Measurements from ENCODE around the gene PRDX5.

The PRDX5 gene

DNA sequence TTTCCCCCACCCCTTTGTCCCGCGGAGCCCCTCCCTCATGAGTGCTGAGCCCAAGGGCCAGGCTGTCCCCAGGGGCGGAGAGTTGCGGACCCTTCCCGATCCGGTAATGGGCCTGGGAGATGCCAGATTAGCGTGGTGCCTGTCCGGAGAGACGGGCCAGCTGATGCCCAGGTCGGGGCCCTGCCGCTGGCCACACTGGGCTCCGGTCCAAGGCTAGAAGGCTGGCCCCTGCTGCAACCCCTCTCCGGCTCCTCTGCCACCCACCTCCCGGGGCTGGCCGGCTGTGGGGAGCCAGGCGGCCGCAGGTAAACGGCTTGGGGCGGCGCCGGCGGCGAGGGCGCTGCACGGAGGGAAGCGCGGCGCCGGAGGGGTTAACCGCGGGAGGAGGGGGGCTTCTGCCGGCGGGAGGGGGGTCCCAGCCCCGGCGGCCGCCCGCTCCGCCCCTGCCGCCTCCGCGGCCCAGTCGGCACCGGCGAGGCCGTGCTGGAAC, 26.6 kb upstream of the PRDX5 start, which contains the start of gene KCNK4:
KCNK4 (plus strand) TSS at position 41 of the 490 bp plus-strand sequence. CDS start 1,717 bp downstream, outside the sequence.
- Histone ChIP-seq H3K4me1 (ENCODE audit: control insufficient read depth, insufficient read depth, low read length) (peaks cover 2% of the 10 kb centered on the region; the same call in 1 of the 2 replicates), H3K36me3 (ENCODE audit: control insufficient read depth, insufficient read depth, low read length) (no peaks in the 10 kb centered on the region), H3K9me3 (ENCODE audit: control insufficient read depth, insufficient read depth, low read length) (no peaks in the 10 kb centered on the region), H3K27ac (ENCODE audit: low read depth, low read length) (no peak within 1 kb of the TSS), H3K9ac (ENCODE audit: low read depth, low read length) (no peak within 1 kb of the TSS), H3K4me3 (ENCODE audit: low read depth, low read length) (peak within 1 kb of the TSS; percentile 54), H3K27me3 (ENCODE audit: control insufficient read depth, insufficient read depth, low read length) (peaks cover 78% of the 10 kb centered on the region)

DNA sequence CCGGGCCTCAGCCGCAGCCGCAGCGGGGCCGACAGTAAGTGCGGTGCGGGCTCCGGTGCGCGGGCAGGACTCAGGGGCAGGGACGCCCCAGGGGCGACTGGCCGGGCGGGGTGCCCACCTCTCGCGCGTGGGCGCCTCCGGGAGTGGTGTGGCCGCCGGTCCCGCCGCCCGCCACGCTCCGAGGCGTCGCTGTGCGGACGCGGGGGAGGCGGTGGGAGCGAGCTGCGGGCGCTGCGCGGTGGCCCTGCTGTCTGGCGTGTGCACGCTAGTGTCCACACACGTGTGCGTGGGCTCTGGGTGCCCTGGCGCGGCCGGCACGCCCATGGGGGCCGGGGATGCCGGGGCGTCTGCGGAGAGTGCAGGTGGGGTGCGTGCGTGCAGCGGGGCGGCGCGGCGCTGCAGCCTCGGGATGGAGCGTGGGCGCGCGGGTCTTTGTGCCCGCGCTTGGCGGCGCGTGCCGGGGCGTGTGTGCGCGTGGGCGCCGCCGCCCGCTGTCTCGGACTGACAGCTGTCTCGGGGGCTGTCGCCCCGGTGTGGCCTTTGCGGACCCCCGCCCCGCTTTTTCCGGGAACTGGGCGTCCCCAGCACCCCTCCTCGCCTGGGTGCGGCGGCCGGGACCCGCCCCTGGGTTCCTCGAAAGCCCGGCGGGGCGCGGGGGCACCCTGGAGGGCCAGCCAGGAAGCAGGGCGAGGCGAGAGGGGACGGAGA, 26.0 kb upstream of the PRDX5 start:
- no peaks in the 10 kb centered on the region for H3K4me1 ChIP-seq (ENCODE audit: control insufficient read depth, insufficient read depth, low read length)
- peaks cover 79% of the 10 kb centered on the region for H3K27me3 ChIP-seq (ENCODE audit: control insufficient read depth, insufficient read depth, low read length)
- H3K4me3 ChIP-seq (ENCODE audit: low read depth, low read length): peak overlapping the region; percentile 54; the same call in 1 of the 2 replicates
- no peaks in the 10 kb centered on the region for H3K9me3 ChIP-seq (ENCODE audit: control insufficient read depth, insufficient read depth, low read length)
- H3K36me3 ChIP-seq (ENCODE audit: control insufficient read depth, insufficient read depth, low read length): no peaks in the 10 kb centered on the region
- H3K27ac ChIP-seq (ENCODE audit: low read depth, low read length): no peak overlapping the region
- no peak overlapping the region for H3K9ac ChIP-seq (ENCODE audit: low read depth, low read length)

DNA sequence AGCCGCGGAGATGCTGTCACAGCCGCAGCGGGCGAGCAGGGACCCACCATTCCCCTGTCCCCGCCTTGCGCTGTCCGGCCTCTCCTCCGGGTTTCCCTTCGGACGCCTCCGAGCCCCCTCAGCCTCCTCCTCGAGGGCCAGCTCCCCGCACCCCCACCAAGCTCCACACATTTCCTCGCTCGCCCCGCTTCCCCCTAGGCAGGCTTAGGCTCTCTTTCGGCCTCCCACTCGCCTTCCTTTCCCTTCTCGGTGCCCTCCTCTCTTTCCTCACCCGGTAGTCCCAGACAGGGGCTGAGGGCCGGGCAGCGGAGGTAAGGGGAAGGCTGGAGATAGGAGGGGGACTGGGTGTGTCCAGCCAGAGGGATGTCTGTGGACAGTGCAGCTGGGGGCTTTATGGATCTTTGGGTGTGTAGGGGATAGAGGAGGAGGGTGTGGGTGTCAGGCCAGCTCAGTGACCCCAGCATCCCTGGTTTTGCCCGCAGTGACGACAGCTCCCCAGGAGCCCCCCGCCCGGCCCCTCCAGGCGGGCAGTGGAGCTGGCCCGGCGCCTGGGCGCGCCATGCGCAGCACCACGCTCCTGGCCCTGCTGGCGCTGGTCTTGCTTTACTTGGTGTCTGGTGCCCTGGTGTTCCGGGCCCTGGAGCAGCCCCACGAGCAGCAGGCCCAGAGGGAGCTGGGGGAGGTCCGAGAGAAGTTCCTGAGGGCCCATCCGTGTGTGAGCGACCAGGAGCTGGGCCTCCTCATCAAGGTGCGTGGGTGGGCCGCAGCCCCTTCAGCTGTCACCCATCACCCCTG, 25.3 kb upstream of the PRDX5 start:
- Histone ChIP-seq H3K36me3 (ENCODE audit: control insufficient read depth, insufficient read depth, low read length) (no peaks in the 10 kb centered on the region), H3K9ac (ENCODE audit: low read depth, low read length) (no peak overlapping the region), H3K4me3 (ENCODE audit: low read depth, low read length) (peak overlapping the region; percentile 54; the same call in 1 of the 2 replicates), H3K4me1 (ENCODE audit: control insufficient read depth, insufficient read depth, low read length) (no peaks in the 10 kb centered on the region), H3K27ac (ENCODE audit: low read depth, low read length) (no peak overlapping the region), H3K27me3 (ENCODE audit: control insufficient read depth, insufficient read depth, low read length) (peaks cover 84% of the 10 kb centered on the region), H3K9me3 (ENCODE audit: control insufficient read depth, insufficient read depth, low read length) (no peaks in the 10 kb centered on the region)

DNA sequence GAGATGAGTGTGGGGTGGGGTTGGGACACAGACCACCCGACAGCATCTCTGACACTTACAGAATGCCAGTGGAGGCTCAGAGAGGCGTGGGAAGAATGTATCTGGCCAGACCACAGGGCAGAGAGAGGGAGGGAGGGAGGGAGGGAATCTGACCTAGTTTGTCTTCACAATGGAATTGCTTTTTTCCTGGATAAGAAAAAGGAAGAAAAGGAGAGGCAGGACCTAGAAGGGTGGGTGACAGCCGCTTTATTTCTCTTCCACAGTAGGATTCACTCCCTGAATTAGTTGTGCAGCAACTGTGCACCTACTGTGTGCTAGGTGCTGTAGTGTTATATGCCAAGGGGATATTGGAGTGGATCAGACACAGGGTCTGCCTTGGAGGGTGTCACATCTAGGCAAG, 23.1 kb upstream of the PRDX5 start:
- Histone ChIP-seq H3K36me3 (ENCODE audit: control insufficient read depth, insufficient read depth, low read length) (no peaks in the 10 kb centered on the region), H3K4me1 (ENCODE audit: control insufficient read depth, insufficient read depth, low read length) (no peaks in the 10 kb centered on the region), H3K4me3 (ENCODE audit: low read depth, low read length) (no peak overlapping the region), H3K27me3 (ENCODE audit: control insufficient read depth, insufficient read depth, low read length) (peaks cover 100% of the 10 kb centered on the region), H3K9ac (ENCODE audit: low read depth, low read length) (no peak overlapping the region), H3K9me3 (ENCODE audit: control insufficient read depth, insufficient read depth, low read length) (no peaks in the 10 kb centered on the region), H3K27ac (ENCODE audit: low read depth, low read length) (no peak overlapping the region)

DNA sequence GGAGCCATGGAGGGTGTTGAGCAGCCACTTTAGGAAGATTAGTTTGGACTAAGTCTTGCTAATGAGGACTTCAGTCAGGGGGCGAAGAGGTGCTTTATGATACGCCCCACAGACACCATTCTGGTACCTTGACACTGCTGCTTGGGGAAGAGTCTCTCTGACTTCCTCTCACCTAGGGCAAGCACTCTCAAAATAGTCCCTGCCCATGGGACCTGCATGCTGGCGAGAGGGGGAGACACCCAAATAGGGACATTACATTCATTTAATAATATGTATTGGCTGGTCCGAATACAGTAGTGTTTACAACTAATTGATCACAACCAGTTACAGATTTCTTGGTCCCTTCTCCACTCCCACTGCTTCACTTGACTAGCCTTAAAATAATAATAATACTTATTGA, 22.2 kb upstream of the PRDX5 start:
- no peaks in the 10 kb centered on the region for H3K9me3 ChIP-seq (ENCODE audit: control insufficient read depth, insufficient read depth, low read length)
- no peak overlapping the region for H3K27ac ChIP-seq (ENCODE audit: low read depth, low read length)
- no peak overlapping the region for H3K9ac ChIP-seq (ENCODE audit: low read depth, low read length)
- H3K4me3 ChIP-seq (ENCODE audit: low read depth, low read length): no peak overlapping the region
- no peaks in the 10 kb centered on the region for H3K36me3 ChIP-seq (ENCODE audit: control insufficient read depth, insufficient read depth, low read length)
- H3K27me3 ChIP-seq (ENCODE audit: control insufficient read depth, insufficient read depth, low read length): peaks cover 100% of the 10 kb centered on the region
- peaks cover 3% of the 10 kb centered on the region; the same call in 1 of the 2 replicates for H3K4me1 ChIP-seq (ENCODE audit: control insufficient read depth, insufficient read depth, low read length)

DNA sequence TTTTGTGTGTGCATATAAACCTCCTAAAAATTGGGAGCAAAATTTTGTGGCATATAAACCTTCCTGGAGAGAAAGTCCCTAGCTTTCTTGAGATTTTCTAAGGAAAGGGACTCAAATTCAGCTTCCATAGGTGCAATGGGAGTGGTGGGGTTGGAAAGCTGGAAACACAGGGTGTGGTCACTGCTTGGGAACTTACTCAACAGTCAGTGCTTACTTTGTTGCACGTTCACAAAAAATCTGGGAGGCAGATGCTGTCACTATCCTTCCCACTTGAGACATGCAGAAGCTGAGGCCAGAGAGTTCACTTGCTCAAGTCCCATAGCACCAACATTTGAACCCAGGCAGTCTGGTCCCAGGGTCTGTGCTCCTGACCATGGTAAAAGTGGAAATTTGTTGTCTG, 21.7 kb upstream of the PRDX5 start:
- no peaks in the 10 kb centered on the region for H3K36me3 ChIP-seq (ENCODE audit: control insufficient read depth, insufficient read depth, low read length)
- H3K27me3 ChIP-seq (ENCODE audit: control insufficient read depth, insufficient read depth, low read length): peaks cover 100% of the 10 kb centered on the region
- H3K4me1 ChIP-seq (ENCODE audit: control insufficient read depth, insufficient read depth, low read length): peaks cover 4% of the 10 kb centered on the region; the same call in 1 of the 2 replicates
- H3K9ac ChIP-seq (ENCODE audit: low read depth, low read length): no peak overlapping the region
- no peak overlapping the region for H3K27ac ChIP-seq (ENCODE audit: low read depth, low read length)
- no peak overlapping the region for H3K4me3 ChIP-seq (ENCODE audit: low read depth, low read length)
- H3K9me3 ChIP-seq (ENCODE audit: control insufficient read depth, insufficient read depth, low read length): no peaks in the 10 kb centered on the region

DNA sequence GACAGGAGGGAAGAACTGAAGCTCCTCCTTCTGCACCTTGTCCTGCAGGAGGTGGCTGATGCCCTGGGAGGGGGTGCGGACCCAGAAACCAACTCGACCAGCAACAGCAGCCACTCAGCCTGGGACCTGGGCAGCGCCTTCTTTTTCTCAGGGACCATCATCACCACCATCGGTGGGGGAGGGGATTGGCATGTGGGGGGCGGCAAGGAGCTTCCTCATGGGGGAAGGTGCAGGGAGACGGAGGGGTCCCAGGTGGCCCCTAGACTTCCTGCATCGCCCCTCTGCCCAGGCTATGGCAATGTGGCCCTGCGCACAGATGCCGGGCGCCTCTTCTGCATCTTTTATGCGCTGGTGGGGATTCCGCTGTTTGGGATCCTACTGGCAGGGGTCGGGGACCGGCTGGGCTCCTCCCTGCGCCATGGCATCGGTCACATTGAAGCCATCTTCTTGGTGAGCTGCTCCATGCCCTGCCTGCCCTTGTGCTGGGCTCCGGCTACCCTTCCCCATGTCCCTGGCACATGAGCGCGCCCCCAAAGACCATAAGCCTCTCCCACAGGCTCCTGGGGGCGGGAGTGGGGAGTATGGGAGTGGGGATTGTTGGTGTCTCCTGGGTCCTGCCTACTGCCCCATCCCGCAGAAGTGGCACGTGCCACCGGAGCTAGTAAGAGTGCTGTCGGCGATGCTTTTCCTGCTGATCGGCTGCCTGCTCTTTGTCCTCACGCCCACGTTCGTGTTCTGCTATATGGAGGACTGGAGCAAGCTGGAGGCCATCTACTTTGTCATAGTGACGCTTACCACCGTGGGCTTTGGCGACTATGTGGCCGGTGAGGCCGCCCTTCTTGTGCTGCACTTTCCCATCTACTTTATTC, 20.9 kb upstream of the PRDX5 start:
- Histone ChIP-seq H3K4me1 (ENCODE audit: control insufficient read depth, insufficient read depth, low read length) (peaks cover 4% of the 10 kb centered on the region; the same call in 1 of the 2 replicates), H3K9me3 (ENCODE audit: control insufficient read depth, insufficient read depth, low read length) (no peaks in the 10 kb centered on the region), H3K27me3 (ENCODE audit: control insufficient read depth, insufficient read depth, low read length) (peaks cover 99% of the 10 kb centered on the region), H3K9ac (ENCODE audit: low read depth, low read length) (no peak overlapping the region), H3K36me3 (ENCODE audit: control insufficient read depth, insufficient read depth, low read length) (no peaks in the 10 kb centered on the region), H3K4me3 (ENCODE audit: low read depth, low read length) (no peak overlapping the region), H3K27ac (ENCODE audit: low read depth, low read length) (no peak overlapping the region)

DNA sequence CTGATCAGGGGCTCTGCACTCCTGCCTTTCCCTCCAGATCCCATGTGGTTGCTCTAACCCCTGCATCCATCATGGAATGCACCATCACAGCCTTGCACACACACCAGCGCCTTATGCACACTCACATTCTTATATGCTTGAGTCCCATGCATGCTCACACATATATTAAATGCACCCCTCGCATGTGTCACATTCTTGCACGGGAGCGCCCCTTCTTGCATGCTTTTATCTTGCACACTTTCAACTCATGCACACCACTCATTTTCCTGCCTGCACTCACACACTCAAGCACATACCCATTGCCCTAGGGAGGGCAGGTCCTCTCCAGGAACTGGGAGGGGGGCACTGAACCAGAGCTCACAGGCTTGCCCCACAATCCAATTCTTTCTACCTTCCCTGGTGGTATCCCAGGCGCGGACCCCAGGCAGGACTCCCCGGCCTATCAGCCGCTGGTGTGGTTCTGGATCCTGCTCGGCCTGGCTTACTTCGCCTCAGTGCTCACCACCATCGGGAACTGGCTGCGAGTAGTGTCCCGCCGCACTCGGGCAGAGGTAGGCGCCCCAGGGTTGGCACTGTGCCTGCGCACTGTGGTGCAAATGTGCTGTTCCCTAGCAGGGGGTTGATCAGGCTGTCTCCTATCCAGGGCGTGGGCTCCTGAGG, 20.1 kb upstream of the PRDX5 start:
- Histone ChIP-seq H3K9ac (ENCODE audit: low read depth, low read length) (no peak overlapping the region), H3K4me1 (ENCODE audit: control insufficient read depth, insufficient read depth, low read length) (peaks cover 4% of the 10 kb centered on the region; the same call in 1 of the 2 replicates), H3K27me3 (ENCODE audit: control insufficient read depth, insufficient read depth, low read length) (peaks cover 91% of the 10 kb centered on the region), H3K36me3 (ENCODE audit: control insufficient read depth, insufficient read depth, low read length) (no peaks in the 10 kb centered on the region), H3K27ac (ENCODE audit: low read depth, low read length) (no peak overlapping the region), H3K4me3 (ENCODE audit: low read depth, low read length) (no peak overlapping the region), H3K9me3 (ENCODE audit: control insufficient read depth, insufficient read depth, low read length) (no peaks in the 10 kb centered on the region)

DNA sequence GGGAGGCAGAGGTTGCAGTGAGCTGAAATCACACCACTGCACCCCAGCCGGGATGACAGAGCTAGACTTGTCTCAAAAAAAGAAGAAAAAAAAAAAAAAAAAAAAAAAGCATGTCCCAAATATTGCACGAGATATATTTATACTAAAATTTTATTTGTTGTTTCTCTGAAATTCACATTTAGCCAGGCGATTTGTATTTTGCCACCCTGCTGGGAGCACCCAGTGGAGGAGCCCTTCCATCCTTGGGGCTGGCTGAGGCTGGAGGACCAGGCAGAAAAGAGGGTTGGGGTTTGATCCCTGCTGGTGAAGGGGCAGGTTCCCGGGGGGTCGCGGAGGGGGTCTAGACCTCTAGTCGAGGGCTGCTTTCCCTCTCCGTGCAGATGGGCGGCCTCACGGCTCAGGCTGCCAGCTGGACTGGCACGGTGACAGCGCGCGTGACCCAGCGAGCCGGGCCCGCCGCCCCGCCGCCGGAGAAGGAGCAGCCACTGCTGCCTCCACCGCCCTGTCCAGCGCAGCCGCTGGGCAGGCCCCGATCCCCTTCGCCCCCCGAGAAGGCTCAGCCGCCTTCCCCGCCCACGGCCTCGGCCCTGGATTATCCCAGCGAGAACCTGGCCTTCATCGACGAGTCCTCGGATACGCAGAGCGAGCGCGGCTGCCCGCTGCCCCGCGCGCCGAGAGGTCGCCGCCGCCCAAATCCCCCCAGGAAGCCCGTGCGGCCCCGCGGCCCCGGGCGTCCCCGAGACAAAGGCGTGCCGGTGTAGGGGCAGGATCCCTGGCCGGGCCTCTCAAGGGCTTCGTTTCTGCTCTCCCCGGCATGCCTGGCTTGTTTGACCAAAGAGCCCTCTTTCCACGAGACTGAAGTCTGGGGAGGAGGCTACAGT, 18.7 kb upstream of the PRDX5 start:
- H3K4me3 ChIP-seq (ENCODE audit: low read depth, low read length): peak overlapping the region; percentile 54; the same call in 1 of the 2 replicates
- no peak overlapping the region for H3K9ac ChIP-seq (ENCODE audit: low read depth, low read length)
- no peaks in the 10 kb centered on the region for H3K36me3 ChIP-seq (ENCODE audit: control insufficient read depth, insufficient read depth, low read length)
- peaks cover 77% of the 10 kb centered on the region for H3K27me3 ChIP-seq (ENCODE audit: control insufficient read depth, insufficient read depth, low read length)
- no peaks in the 10 kb centered on the region for H3K9me3 ChIP-seq (ENCODE audit: control insufficient read depth, insufficient read depth, low read length)
- no peak overlapping the region for H3K27ac ChIP-seq (ENCODE audit: low read depth, low read length)
- H3K4me1 ChIP-seq (ENCODE audit: control insufficient read depth, insufficient read depth, low read length): peaks cover 8% of the 10 kb centered on the region; the same call in 1 of the 2 replicates
